Activated naive CD8-positive, alpha-beta T cell treated with anti-CD3 and anti-CD28 coated beads, Interleukin-2, amount 10 ng/mL, durations not matched to agents 7 days and 5 days (primary cell): ENCODE measurements around the gene PDE10A. TPM values are rescaled to one million over a fixed set of nuclear protein-coding genes. Genes with fewer than 3 reads are reported as not detected.

Source experiments
- ATAC-seq: fragments of 150-1000 bp; cut with Tn5 transposase; one replicate; pipeline ENCODE4 v1.10.0; 2021; ENCODE audit warnings: low read depth, moderate library complexity
- POLR2A ChIA-PET: fragments of 350-600 bp; sonication (Branson Sonifier 250); formaldehyde crosslinking; loops from one replicate; lab custom pipeline; 2021; ENCODE audit warnings: antibody characterized with exemption; lab: Charles Lee
- DNase-seq: peaks from one replicate; pipeline ENCODE4 v3.0.0; 2021
- H3K27ac Mint-ChIP-seq: one replicate; pipeline ENCODE4 v1.8.0; 2022; ENCODE audit warnings: mild to moderate bottlenecking, mixed read lengths
- H3K27me3 Mint-ChIP-seq: one replicate; pipeline ENCODE4 v1.8.0; 2022; ENCODE audit warnings: mild to moderate bottlenecking, moderate library complexity, mixed read lengths
- H3K36me3 Mint-ChIP-seq: one replicate; pipeline ENCODE4 v1.8.0; 2021; ENCODE audit warnings: mild to moderate bottlenecking, mixed read lengths
- H3K4me1 Mint-ChIP-seq: one replicate; pipeline ENCODE4 v1.8.0; 2021; ENCODE audit warnings: mixed read lengths
- H3K4me3 Mint-ChIP-seq: one replicate; pipeline ENCODE4 v1.8.0; 2022; ENCODE audit warnings: mild to moderate bottlenecking, moderate library complexity, mixed read lengths
- H3K9me3 Mint-ChIP-seq: one replicate; pipeline ENCODE4 v1.8.0; 2021; ENCODE audit warnings: mixed read lengths
- total RNA-seq, 2 experiments: library from RNA; stranded (reverse); gene quantifications; one replicate each; pipeline ENCODE4 v1.2.3, GENCODE V29; 2021

PDE10A gene
- total RNA-seq, 2 experiments from 2014 or later: not detected

- Mint-ChIP-seq H3K4me3 (no peak overlapping the region), H3K9me3 (peaks cover 6% of the 10 kb centered on the region), H3K27ac (no peak overlapping the region), H3K4me1 (no peaks in the 10 kb centered on the region), H3K27me3 (no peaks in the 10 kb centered on the region), H3K36me3 (no peaks in the 10 kb centered on the region)
- POLR2A ChIA-PET: no interaction called here
- ATAC-seq (no peak), DNase-seq (no peak)
These were observed 29.1 kb upstream of the PDE10A start for GRCh38 chr6:165692106-165692653.

GRCh38 chr6:165689699-165690098 is 26.7 kb upstream of the PDE10A start:
- Mint-ChIP-seq H3K4me3 (no peak overlapping the region), H3K4me1 (no peaks in the 10 kb centered on the region), H3K9me3 (peaks cover 6% of the 10 kb centered on the region), H3K27me3 (no peaks in the 10 kb centered on the region), H3K27ac (no peak overlapping the region), H3K36me3 (no peaks in the 10 kb centered on the region)
- POLR2A ChIA-PET: no interaction called here
- DNase-seq (no peak), ATAC-seq (no peak)

- H3K27ac Mint-ChIP-seq: no peak overlapping the region
- POLR2A ChIA-PET: no interaction called here
- H3K9me3 Mint-ChIP-seq: peaks cover 6% of the 10 kb centered on the region
- no peak for DNase-seq
- no peaks in the 10 kb centered on the region for H3K27me3 Mint-ChIP-seq
- ATAC-seq: no peak
- H3K4me3 Mint-ChIP-seq: no peak overlapping the region
- no peaks in the 10 kb centered on the region for H3K36me3 Mint-ChIP-seq
- no peaks in the 10 kb centered on the region for H3K4me1 Mint-ChIP-seq
These were observed 23.7 kb upstream of the PDE10A start for GRCh38 chr6:165686596-165687365.

GRCh38 chr6:165685302-165685701 is 22.3 kb upstream of the PDE10A start:
- no peak for DNase-seq
- no peaks in the 10 kb centered on the region for H3K27me3 Mint-ChIP-seq
- POLR2A ChIA-PET: no interaction called here
- H3K4me1 Mint-ChIP-seq: no peaks in the 10 kb centered on the region
- peaks cover 6% of the 10 kb centered on the region for H3K9me3 Mint-ChIP-seq
- H3K36me3 Mint-ChIP-seq: no peaks in the 10 kb centered on the region
- ATAC-seq: no peak
- H3K27ac Mint-ChIP-seq: no peak overlapping the region
- no peak overlapping the region for H3K4me3 Mint-ChIP-seq

GRCh38 chr6:165684333-165684732 is 21.3 kb upstream of the PDE10A start:
- H3K4me3 Mint-ChIP-seq: no peak overlapping the region
- POLR2A ChIA-PET: no interaction called here
- H3K27ac Mint-ChIP-seq: no peak overlapping the region
- ATAC-seq (no peak), DNase-seq (no peak)
- H3K9me3 Mint-ChIP-seq: peaks cover 3% of the 10 kb centered on the region
- H3K36me3 Mint-ChIP-seq: no peaks in the 10 kb centered on the region
- no peaks in the 10 kb centered on the region for H3K27me3 Mint-ChIP-seq
- no peaks in the 10 kb centered on the region for H3K4me1 Mint-ChIP-seq

- Mint-ChIP-seq H3K27me3 (no peaks in the 10 kb centered on the region), H3K27ac (no peak overlapping the region)
These were observed 17.9 kb upstream of the PDE10A start for GRCh38 chr6:165680975-165681374.

GRCh38 chr6:165679326-165679725 is 16.3 kb upstream of the PDE10A start:
- Mint-ChIP-seq H3K4me1 (no peaks in the 10 kb centered on the region), H3K36me3 (no peaks in the 10 kb centered on the region), H3K4me3 (no peak overlapping the region), H3K9me3 (peaks cover 5% of the 10 kb centered on the region), H3K27ac (no peak overlapping the region), H3K27me3 (no peaks in the 10 kb centered on the region)
- POLR2A ChIA-PET: no interaction called here
- no peak for ATAC-seq
- no peak for DNase-seq

More at GRCh38 chr6:165680975-165681374, 17.9 kb upstream of the PDE10A start:
- Mint-ChIP-seq H3K4me3 (no peak overlapping the region), H3K4me1 (no peaks in the 10 kb centered on the region), H3K36me3 (no peaks in the 10 kb centered on the region), H3K9me3 (peaks cover 5% of the 10 kb centered on the region)
- no peak for DNase-seq
- POLR2A ChIA-PET: no interaction called here
- ATAC-seq: no peak

GRCh38 chr6:165678904-165679303 is 15.9 kb upstream of the PDE10A start:
- Mint-ChIP-seq H3K4me3 (no peak overlapping the region), H3K27me3 (no peaks in the 10 kb centered on the region), H3K36me3 (no peaks in the 10 kb centered on the region), H3K4me1 (no peaks in the 10 kb centered on the region), H3K27ac (no peak overlapping the region), H3K9me3 (peaks cover 5% of the 10 kb centered on the region)
- ATAC-seq (no peak), DNase-seq (no peak)
- POLR2A ChIA-PET: no interaction called here

GRCh38 chr6:165678429-165678828 is 15.4 kb upstream of the PDE10A start:
- H3K4me3 Mint-ChIP-seq: no peak overlapping the region
- H3K27ac Mint-ChIP-seq: no peak overlapping the region
- no peak for ATAC-seq

GRCh38 chr6:165677091-165677490 is 14.1 kb upstream of the PDE10A start:
- H3K9me3 Mint-ChIP-seq: peaks cover 5% of the 10 kb centered on the region
- DNase-seq (no peak), ATAC-seq (no peak)
- no peak overlapping the region for H3K4me3 Mint-ChIP-seq
- POLR2A ChIA-PET: no interaction called here
- no peaks in the 10 kb centered on the region for H3K27me3 Mint-ChIP-seq
- no peak overlapping the region for H3K27ac Mint-ChIP-seq
- H3K36me3 Mint-ChIP-seq: no peaks in the 10 kb centered on the region
- no peaks in the 10 kb centered on the region for H3K4me1 Mint-ChIP-seq

More at GRCh38 chr6:165678429-165678828, 15.4 kb upstream of the PDE10A start:
- Mint-ChIP-seq H3K36me3 (no peaks in the 10 kb centered on the region), H3K9me3 (peaks cover 5% of the 10 kb centered on the region), H3K27me3 (no peaks in the 10 kb centered on the region), H3K4me1 (no peaks in the 10 kb centered on the region)
- no peak for DNase-seq
- POLR2A ChIA-PET: no interaction called here

GRCh38 chr6:165676435-165677068 is 13.5 kb upstream of the PDE10A start:
- Mint-ChIP-seq H3K36me3 (no peaks in the 10 kb centered on the region), H3K27ac (no peak overlapping the region), H3K27me3 (no peaks in the 10 kb centered on the region), H3K4me3 (no peak overlapping the region), H3K9me3 (peaks cover 5% of the 10 kb centered on the region), H3K4me1 (no peaks in the 10 kb centered on the region)
- POLR2A ChIA-PET: no interaction called here
- ATAC-seq (no peak), DNase-seq (no peak)

- Mint-ChIP-seq H3K9me3 (peaks cover 5% of the 10 kb centered on the region), H3K4me1 (no peaks in the 10 kb centered on the region), H3K27ac (no peak overlapping the region), H3K4me3 (no peak overlapping the region), H3K27me3 (no peaks in the 10 kb centered on the region), H3K36me3 (no peaks in the 10 kb centered on the region)
- no peak for ATAC-seq
- no peak for DNase-seq
- POLR2A ChIA-PET: no interaction called here
These were observed 12.1 kb upstream of the PDE10A start for GRCh38 chr6:165675120-165675519.

- H3K27me3 Mint-ChIP-seq: no peaks in the 10 kb centered on the region
- POLR2A ChIA-PET: no interaction called here
These were observed 11.4 kb upstream of the PDE10A start for GRCh38 chr6:165674155-165675029.

More at GRCh38 chr6:165674155-165675029, 11.4 kb upstream of the PDE10A start:
- Mint-ChIP-seq H3K9me3 (peaks cover 5% of the 10 kb centered on the region), H3K4me3 (no peak overlapping the region), H3K36me3 (no peaks in the 10 kb centered on the region), H3K4me1 (no peaks in the 10 kb centered on the region), H3K27ac (no peak overlapping the region)
- no peak for ATAC-seq
- no peak for DNase-seq
